ENCODE measurements around the gene SETBP1.

GRCh38 chr18:44935455-44935854, 254.8 kb downstream of the SETBP1 start:
- TF ChIP-seq CTCF (conservative IDR thresholded peaks at IDR 0.05 in 1 of 2, IDR thresholded peaks at IDR 0.05 in 1 of 2; ENCODE audit: extremely low read depth in 1 of 2, insufficient read depth in 1 of 2, low read depth in 1 of 2, low read length in 2 of 2): no peak
- TF ChIP-seq EZH2 (IDR thresholded peaks at IDR 0.05; ENCODE audit: borderline replicate concordance, low read length): no peak
